ENCODE results near the gene ATP4B.

DNA sequence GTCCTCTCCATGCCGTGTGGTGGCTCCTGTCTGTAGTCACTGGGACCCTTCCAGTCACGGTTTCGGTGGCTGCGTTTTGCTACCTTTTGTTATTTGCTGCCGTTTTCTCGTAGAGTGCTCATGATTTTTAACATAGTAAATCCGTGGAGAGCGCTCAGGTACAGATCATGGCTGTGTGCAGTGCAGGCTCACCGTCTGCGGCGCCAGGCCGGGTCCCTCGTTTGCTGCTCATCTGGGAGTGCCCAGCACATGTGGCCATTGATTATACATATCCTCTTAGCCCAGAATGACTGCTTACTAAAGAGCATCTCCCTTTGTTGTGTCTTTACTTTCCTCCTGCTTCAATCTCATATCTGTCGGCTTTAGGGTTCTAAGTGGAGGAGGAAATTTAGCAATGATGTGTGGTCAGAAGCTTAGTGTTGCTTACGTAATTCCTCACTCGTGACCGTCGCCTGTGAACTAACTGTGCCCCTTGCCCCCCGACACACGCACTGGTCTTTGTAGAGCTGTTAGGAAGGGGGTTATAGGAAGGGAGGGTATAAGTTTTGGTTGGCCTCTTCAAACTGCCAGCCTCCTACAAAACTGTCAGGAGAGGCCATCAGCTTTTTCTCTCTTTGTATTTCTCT is 41.6 kb downstream of the ATP4B start:
- TF ChIP-seq, protein P1, sequence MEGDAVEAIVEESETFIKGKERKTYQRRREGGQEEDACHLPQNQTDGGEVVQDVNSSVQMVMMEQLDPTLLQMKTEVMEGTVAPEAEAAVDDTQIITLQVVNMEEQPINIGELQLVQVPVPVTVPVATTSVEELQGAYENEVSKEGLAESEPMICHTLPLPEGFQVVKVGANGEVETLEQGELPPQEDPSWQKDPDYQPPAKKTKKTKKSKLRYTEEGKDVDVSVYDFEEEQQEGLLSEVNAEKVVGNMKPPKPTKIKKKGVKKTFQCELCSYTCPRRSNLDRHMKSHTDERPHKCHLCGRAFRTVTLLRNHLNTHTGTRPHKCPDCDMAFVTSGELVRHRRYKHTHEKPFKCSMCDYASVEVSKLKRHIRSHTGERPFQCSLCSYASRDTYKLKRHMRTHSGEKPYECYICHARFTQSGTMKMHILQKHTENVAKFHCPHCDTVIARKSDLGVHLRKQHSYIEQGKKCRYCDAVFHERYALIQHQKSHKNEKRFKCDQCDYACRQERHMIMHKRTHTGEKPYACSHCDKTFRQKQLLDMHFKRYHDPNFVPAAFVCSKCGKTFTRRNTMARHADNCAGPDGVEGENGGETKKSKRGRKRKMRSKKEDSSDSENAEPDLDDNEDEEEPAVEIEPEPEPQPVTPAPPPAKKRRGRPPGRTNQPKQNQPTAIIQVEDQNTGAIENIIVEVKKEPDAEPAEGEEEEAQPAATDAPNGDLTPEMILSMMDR (IDR thresholded peaks at IDR 0.05), result no peak
- no peak for TF ChIP-seq POLR2A (IDR thresholded peaks at IDR 0.05)
